SU-DHL-6 (cell line): ENCODE measurements around the gene GALE.

Source experiments
- EZH2phosphoT487 ChIP-seq: fragments of 200-600 bp; sonication (generic), shearing (Covaris generic); conservative IDR thresholded peaks from 2 replicates; pipeline ENCODE4 v1.6.1; 2018; ENCODE audit warnings: mild to moderate bottlenecking, antibody characterized with exemption, low read length, moderate library complexity, mixed read lengths
- TF ChIP-seq, protein P1 (sequence below): fragments of 200-600 bp; sonication (generic); IDR thresholded peaks from one replicate; pipeline ENCODE4 v1.5.1; 2017; ENCODE audit warnings: antibody characterized with exemption, mild to moderate bottlenecking, low read length, moderate library complexity; ENCODE audit not compliant: insufficient read depth, poor library complexity, severe bottlenecking

DNA sequence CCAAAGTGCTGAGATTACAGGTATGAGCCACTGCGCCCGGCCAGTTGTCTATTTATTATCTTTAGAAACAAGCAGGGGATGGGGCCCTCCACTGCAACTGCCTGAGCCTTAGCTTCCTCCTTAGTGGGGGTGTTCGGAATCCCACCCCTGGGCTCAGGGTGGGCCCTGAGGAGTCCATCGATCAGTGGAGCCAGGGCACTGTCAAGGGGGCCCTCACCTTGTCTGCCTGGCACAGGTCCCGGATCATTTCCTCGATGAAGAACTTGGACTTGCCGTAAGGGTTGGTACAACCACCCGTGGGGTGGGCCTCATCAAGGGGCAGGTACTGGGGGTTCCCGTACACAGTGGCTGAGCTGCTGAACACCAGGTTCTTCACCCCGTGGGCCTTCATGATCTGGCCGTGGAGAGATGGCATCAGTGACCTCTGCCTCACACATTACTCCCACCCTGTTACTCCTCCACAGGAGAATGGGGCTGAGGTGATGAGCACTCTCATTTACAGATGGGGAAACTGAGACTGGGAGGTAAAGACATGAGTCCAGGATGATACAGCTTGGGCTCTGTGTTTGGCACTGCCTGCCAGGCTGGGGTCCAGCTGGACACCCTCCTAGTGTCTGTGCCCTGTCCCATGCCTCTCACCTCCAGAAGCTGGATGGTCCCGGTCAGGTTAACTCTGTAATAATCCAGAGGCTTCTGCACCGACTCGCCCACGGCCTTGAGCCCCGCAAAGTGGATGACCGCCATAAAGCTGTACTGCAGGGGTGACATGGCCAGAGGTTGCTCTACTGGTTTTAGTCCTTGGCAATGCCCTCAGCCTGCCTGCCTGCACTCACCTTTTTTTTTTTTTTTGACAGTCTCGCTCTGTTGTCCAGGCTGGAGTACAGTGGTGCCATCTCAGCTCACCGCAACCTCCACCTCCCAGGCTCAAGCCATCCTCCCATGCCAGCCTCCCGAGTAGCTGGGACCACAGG, 2.8 kb downstream of the GALE start:
- TF ChIP-seq, protein P1, sequence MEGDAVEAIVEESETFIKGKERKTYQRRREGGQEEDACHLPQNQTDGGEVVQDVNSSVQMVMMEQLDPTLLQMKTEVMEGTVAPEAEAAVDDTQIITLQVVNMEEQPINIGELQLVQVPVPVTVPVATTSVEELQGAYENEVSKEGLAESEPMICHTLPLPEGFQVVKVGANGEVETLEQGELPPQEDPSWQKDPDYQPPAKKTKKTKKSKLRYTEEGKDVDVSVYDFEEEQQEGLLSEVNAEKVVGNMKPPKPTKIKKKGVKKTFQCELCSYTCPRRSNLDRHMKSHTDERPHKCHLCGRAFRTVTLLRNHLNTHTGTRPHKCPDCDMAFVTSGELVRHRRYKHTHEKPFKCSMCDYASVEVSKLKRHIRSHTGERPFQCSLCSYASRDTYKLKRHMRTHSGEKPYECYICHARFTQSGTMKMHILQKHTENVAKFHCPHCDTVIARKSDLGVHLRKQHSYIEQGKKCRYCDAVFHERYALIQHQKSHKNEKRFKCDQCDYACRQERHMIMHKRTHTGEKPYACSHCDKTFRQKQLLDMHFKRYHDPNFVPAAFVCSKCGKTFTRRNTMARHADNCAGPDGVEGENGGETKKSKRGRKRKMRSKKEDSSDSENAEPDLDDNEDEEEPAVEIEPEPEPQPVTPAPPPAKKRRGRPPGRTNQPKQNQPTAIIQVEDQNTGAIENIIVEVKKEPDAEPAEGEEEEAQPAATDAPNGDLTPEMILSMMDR, result no peak
- no peak for TF ChIP-seq EZH2phosphoT487
